ENCODE results near the gene SLC28A2. TPM values are rescaled to one million over a fixed set of nuclear protein-coding genes. Genes with fewer than 3 reads are reported as not detected.
"Not testable (repeated sequence)": the region's sequence is repeated elsewhere in the genome, so short reads cannot be mapped to it uniquely, and the experiment has no call there.

The SLC28A2 gene, protein sequence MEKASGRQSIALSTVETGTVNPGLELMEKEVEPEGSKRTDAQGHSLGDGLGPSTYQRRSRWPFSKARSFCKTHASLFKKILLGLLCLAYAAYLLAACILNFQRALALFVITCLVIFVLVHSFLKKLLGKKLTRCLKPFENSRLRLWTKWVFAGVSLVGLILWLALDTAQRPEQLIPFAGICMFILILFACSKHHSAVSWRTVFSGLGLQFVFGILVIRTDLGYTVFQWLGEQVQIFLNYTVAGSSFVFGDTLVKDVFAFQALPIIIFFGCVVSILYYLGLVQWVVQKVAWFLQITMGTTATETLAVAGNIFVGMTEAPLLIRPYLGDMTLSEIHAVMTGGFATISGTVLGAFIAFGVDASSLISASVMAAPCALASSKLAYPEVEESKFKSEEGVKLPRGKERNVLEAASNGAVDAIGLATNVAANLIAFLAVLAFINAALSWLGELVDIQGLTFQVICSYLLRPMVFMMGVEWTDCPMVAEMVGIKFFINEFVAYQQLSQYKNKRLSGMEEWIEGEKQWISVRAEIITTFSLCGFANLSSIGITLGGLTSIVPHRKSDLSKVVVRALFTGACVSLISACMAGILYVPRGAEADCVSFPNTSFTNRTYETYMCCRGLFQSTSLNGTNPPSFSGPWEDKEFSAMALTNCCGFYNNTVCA
- polyA plus RNA-seq (ENCODE audit: insufficient read length in 3 of 3): under 1 TPM; 0.48 to 0.82 (median 0.55) TPM
- long read RNA-seq, donor 1: 0 reads
- long read RNA-seq, donor 2: 0 reads
- long read RNA-seq, donor 3: 0 reads
- long read RNA-seq, donor 4: 0 reads
- long read RNA-seq, donor 5: 0 reads
- long read RNA-seq, donor 6: 0 reads
- long read RNA-seq, donor 7: 0 reads
- long read RNA-seq, donor 8: 0 reads
- long read RNA-seq, donor 9: 0 reads
- long read RNA-seq, donor 10: 0 reads
- long read RNA-seq, donor 11: 0 reads
- long read RNA-seq, donor 12: 0 reads
- long read RNA-seq, donor 13: 0 reads
- long read RNA-seq, donor 14: 0 reads
- long read RNA-seq, donor 15: 0 reads
- long read RNA-seq, donor 16: 0 reads

DNA sequence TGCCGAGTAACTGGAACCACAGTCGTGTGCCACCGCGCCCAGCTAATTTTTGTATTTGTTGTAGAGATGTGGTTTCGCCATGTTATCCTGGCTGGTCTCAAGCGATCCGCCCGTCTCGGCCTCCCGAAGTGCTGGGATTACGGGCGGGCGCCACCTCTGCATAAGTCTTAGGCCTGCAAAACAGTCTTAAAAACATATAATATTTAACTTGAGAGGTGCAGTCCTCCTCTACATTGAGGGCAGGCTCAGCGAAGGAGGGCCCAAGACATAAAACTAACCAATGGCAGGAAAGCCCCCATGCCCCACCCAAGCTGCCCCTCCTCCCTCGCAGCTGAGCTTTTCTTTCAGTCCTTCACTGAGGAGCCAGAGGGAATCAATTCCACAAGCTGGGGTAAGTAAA lies at the start of gene SLC28A2:
Gene SLC28A2 (plus strand): TSS at position 347 of the 400 bp plus-strand sequence. CDS start 982 bp downstream, outside the sequence.
- DNase-seq (ENCODE audit: extremely low read depth in 1 of 11, low read depth in 9 of 11, low spot score in 4 of 11): no peak

GRCh38 chr15:45203182-45203581 lies 48.9 kb upstream of the SLC28A2 start:
- no peak for DNase-seq (ENCODE audit: extremely low read depth in 1 of 11, low read depth in 9 of 11, low spot score in 4 of 11)

DNA sequence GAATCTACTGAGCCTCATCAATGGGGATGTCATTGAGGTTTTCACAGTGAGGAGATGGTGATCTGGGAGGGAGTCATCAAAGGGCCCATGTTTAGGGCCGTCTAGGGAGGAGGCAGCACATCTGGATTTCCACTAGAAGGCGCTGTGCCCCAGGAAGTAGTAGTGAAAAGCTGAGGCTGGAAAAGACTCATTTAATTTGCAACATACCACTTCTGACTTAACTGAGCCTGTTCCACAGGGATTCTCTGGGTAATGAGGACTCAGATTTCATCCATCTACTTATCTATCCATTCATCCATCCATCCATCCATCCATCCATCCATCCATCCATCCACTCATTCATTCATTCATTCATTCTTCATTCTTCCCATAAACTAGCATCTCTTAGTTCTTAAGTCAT lies 46.8 kb upstream of the SLC28A2 start:
- DNase-seq (ENCODE audit: extremely low read depth in 1 of 11, low read depth in 9 of 11, low spot score in 4 of 11): peak in 5 of 11 donors; percentile 34 to 57 (median 45)

DNA sequence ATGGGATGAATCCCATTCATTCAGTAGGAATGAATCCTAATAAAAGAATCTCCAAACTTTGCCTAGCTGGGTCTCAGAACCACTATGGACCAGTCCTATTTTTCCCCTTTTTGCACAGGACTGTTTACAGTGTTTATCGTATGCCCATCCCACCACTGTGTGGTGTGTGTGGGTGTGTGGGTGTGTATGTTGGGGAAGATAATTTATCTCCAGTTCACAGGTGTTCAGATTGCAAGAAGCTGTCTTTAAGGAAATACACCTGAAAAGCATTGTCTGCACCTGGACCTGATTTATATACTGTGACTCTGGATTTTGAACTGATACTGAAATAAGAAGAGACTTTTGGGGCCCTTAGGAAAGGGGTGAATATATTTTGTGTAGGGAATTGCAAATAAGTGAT lies 39.5 kb upstream of the SLC28A2 start:
- no peak for DNase-seq (ENCODE audit: extremely low read depth in 1 of 11, low read depth in 9 of 11, low spot score in 4 of 11)

DNA sequence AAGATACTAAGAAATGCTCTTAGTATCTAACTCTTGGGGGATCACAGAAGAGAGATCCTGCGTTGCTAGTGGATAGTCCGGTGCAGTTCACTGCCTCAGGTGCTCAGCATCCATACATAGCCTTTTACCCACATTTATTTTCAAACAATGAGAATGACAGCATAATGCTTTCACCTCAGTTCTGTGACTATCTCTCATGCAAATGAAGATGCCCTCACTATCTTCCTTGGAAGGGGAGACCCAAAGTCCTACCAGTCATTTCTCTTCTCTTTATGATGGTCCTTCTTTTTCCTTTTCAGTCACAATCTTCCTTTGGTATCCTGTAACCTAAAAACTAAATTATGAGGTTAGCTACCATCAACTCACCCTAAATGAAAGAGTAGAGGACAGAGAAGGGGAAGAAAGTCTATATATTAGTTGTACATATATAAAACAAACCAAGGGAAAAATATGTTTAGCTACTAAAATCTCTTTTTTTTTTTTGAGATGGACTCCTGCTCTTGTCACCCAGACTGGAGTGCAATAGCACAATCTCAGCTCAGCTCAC lies 30.9 kb upstream of the SLC28A2 start:
- no peak for DNase-seq (ENCODE audit: extremely low read depth in 1 of 11, low read depth in 9 of 11, low spot score in 4 of 11)

GRCh38 chr15:45221967-45222366 lies 30.1 kb upstream of the SLC28A2 start:
- DNase-seq (ENCODE audit: extremely low read depth in 1 of 11, low read depth in 9 of 11, low spot score in 4 of 11): no peak

GRCh38 chr15:45224621-45225217 lies 27.3 kb upstream of the SLC28A2 start:
- DNase-seq (ENCODE audit: extremely low read depth in 1 of 11, low read depth in 9 of 11, low spot score in 4 of 11): no peak

DNA sequence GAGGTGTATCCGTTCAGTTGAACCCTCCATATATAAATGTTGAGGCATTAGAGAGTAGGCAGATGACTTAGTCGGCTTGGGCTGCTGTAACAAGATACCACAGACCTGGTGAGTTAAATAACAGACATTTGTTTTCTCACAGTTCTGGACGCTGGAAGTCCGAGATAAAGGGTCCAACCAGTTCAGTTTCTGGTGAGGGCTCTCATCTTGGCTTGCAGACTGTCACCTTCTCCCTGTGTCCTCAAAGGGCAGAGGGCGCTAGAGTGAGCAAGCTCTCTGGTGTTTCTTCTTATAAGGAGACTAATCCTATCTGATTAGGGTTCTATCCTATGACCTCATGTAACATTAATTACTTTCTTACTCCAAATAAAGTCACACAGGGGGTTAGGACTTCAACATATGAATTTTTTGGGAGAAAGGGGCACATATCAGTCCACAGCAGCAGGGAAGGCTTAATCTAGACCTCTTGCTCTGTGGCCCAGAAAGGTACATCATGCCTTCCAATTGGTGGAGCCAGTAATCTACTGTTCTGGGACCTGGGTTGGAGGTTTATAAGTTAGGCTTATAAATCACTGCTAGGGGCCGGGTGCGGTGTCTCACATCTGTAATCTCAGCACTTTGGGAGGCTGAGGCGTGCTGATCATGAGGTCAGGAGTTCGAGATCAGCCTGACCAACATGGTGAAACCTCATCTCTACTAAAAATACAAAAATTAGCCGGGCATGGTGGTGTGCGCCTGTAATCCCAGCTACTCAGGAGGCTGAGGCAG lies 26.3 kb upstream of the SLC28A2 start:
- DNase-seq (ENCODE audit: extremely low read depth in 1 of 11, low read depth in 9 of 11, low spot score in 4 of 11): no peak

DNA sequence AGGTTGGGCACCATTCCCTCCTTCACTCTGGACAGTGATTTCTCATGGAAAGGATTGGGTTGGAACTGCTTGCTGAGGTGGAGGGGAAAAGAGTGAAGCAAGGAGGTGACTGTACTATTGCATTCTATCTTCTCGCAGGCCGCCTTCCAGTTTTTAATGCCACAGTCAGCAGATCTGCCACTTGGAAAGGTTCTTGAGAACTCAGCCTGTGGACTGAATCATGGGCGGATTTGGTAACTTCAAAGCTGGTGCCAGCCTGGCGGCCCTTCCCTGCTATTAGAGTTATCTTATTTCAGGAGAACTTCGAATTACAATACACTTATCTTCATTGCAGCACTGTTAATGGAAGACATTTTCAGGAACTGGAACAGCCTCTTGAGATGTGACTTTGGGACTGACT lies 23.1 kb upstream of the SLC28A2 start:
- DNase-seq (ENCODE audit: extremely low read depth in 1 of 11, low read depth in 9 of 11, low spot score in 4 of 11): no peak

DNA sequence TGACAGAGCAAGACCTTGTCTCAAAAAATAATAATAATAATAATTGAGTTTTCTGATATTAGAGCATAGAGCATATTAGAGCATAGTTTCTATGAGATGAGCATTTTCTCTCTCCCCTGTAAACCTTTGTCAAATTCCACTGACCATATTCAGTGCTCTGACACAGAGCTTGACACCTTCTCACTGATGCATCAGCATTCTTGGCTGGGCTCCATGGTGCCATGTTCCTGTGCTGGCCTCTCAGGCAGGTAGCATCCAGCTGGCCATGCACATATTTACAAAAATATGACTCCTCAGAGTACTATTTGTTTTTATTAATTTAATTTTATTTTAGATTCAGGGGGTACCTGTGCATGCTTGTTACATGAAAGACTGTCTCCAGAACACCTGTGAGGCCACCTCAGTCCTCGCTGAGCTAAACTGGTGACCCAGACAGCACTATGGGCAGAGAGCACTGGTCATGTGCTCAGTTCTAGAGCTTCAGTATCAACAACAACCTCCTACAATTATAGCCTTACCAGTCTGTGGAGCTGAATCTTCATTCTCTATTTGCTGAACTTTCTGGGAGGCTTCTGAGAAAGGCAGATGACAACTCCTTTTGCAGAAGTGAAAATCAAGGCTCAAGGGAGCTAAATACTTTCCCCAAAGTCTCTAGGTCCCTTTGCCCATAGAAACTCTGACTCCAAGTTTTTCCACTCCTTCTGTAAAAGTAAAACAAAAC lies 21.6 kb upstream of the SLC28A2 start:
- DNase-seq (ENCODE audit: extremely low read depth in 1 of 11, low read depth in 9 of 11, low spot score in 4 of 11): no peak

- no peak for DNase-seq (ENCODE audit: extremely low read depth in 1 of 11, low read depth in 9 of 11, low spot score in 4 of 11)
Measured at GRCh38 chr15:45231132-45231531, 20.9 kb upstream of the SLC28A2 start.

DNA sequence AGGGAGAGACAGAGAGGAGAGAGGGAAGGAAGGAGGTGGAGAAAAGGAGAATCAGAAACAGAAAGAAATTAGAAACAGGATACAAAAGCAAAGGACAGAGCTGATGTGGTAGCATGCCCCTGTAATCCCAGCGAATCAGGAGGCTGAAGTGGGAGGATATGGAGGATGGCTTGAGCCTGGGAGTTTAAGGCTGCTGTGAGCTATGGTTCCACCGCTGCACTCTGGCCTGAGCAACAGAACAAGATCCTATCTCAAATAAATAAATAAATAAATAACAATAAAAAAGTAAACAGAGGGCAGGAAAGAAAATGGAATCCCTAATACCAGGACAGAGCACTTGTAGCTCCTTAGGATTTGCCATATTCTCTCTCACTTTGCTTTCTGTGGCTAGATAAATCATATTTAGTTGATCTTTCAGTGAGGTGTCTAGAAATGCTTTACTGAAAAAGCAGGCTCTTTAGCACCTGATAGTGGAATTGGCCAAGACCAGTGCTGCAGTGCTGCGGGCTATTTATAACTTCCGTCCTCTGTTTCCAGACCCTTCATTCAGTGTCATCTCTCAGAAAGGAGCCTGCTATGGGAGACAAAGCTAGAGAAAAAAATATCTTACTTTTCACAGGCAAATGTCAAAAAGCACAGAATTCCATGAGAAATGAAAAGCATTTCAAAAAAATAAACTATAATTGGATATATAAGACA lies 20.0 kb upstream of the SLC28A2 start:
- no peak for DNase-seq (ENCODE audit: extremely low read depth in 1 of 11, low read depth in 9 of 11, low spot score in 4 of 11)

DNA sequence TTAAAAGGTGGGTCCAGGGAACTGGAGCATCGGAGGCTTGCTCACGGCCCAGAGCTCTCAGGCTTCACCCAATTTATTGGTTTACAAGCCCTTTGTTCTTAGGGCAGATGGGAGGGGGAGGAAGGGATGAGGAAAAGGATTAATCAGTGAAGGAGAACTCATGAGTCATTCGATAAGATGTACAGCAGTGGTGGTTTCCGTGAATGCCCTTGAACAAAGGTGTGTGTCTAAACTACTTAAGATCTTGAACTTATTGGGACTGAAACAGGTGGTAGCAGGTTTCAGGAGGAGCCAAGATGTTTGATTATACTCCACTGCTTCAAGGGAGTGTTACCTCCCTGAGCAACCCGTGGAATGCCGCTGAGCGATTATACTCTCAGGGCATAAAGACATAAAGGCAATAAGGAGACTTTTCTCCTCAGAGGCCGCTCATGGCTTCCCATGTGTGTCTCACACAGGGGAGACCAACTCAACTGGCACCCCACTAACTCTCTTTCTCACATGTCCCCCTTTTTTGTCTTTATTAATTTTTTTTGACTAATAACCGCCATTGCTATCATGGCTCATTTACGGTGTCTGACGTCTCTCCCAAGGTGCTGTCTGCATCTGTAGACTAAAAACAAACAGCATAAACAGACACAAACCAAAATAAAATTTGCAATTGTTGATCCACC lies 17.3 kb upstream of the SLC28A2 start:
- no peak for DNase-seq (ENCODE audit: extremely low read depth in 1 of 11, low read depth in 9 of 11, low spot score in 4 of 11)

- not testable (repeated sequence) for DNase-seq (ENCODE audit: extremely low read depth in 1 of 11, low read depth in 9 of 11, low spot score in 4 of 11)
Measured at GRCh38 chr15:45236806-45237205, 15.2 kb upstream of the SLC28A2 start.

DNA sequence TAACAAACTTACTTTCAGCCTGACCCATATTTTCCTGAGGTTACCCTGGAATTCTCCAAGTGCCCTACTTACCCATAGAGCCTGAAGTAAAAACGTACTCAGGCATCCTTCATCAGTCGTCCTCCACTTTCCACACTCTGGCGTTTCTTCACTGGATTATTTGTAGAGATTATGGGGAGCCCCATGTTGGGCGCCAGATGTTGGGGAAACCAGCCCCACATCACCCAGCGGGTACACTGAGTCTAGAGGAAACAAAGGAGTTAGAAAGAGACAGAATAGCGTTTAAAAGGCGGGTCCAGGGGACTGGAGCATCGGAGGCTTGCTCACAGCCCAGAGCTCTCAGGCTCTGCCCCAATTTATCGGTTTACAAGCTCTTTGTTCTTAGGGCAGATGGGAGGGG lies 9.7 kb upstream of the SLC28A2 start:
- no peak for DNase-seq (ENCODE audit: extremely low read depth in 1 of 11, low read depth in 9 of 11, low spot score in 4 of 11)

DNA sequence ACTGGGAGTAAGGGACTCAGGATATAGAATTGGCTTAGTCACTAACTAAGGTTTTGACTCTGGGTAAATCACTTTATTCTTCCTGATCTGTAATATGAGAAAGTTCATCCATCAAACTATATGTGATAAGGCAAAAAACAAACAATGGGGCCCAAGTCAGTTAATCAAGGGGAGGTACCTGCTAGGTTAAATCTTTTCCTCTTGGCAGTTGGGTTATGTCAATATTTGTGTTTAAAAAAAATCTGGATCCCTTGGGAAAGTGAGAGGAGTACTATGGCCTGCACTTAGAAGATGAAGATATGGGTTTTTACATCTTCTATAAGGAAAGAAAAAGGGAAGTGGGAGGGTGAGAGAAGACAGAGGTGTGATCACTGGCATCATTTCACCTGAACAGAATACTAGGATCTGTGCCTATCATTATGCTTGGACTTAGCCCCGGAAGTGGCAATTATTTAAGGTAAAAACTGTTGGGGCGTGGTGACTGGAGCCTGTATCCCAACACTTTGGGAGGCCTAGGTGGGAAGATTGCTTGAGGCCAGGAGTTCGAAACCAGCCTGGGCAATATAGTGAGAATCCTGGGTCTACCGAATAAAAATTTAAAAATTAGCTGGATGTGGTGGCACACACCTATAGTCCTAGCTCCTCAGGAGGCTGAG lies 2.8 kb upstream of the SLC28A2 start:
- DNase-seq (ENCODE audit: extremely low read depth in 1 of 11, low read depth in 9 of 11, low spot score in 4 of 11): no peak
